Stomach (tissue), 9 donors: ENCODE measurements around the gene KDM5B. TPM values are rescaled to one million over a fixed set of nuclear protein-coding genes. Genes with fewer than 3 reads are reported as not detected.

ENCODE experiments used
- DNase-seq, 2 donors: peaks; one replicate each; pipeline versions ENCODE4 v3.0.0 to v3.0.0-alpha.2; 2013 to 2019
- H3K27ac ChIP-seq, 5 donors: fragments of 200-600 bp in 4 of 5; sonication (generic) in 4 of 5; one replicate each; pipeline ENCODE4 v1.5.1; 2013 to 2019; ENCODE audit warnings: mild to moderate bottlenecking in 1 of 5, moderate library complexity in 1 of 5
- H3K27me3 ChIP-seq, 3 donors: fragments of 200-600 bp; sonication (generic); one replicate each; pipeline ENCODE4 v1.5.1; 2017 to 2019; ENCODE audit warnings: mixed run types in 1 of 3
- H3K36me3 ChIP-seq, 4 donors: fragments of 200-600 bp; sonication (generic); 1 replicate in 3 of 4; 2 replicates in 1 of 4; pipeline ENCODE4 v1.5.1; 2016 to 2019
- H3K4me1 ChIP-seq, 4 donors: fragments of 200-600 bp; sonication (generic); one replicate each; pipeline ENCODE4 v1.5.1; 2016 to 2019
- H3K4me3 ChIP-seq, 4 donors: fragments of 200-600 bp; sonication (generic) in 3 of 4; one replicate each; pipeline ENCODE4 v1.5.1; 2016 to 2019; ENCODE audit warnings: mild to moderate bottlenecking in 1 of 4
- H3K9me3 ChIP-seq, 4 donors: fragments of 200-600 bp; sonication (generic); one replicate each; pipeline ENCODE4 v1.5.1; 2016 to 2019
- EP300 ChIP-seq: sonication (generic); formaldehyde crosslinking; IDR thresholded peaks from one replicate; pipeline ENCODE4 v1.6.1; 2017; ENCODE audit warnings: antibody characterized with exemption
- POLR2A ChIP-seq, 4 donors: fragments of 450-650 bp; IDR thresholded peaks; one replicate each; pipeline ENCODE4 v1.6.1; 2016; ENCODE audit warnings: antibody characterized with exemption in 4 of 4, control low read depth in 2 of 4, mild to moderate bottlenecking in 1 of 4, moderate library complexity in 1 of 4
- POLR2AphosphoS5 ChIP-seq, 3 donors: sonication (generic); formaldehyde crosslinking; IDR thresholded peaks; one replicate each; pipeline ENCODE4 v1.6.1; 2016; ENCODE audit warnings: antibody characterized with exemption in 3 of 3
- WGBS, 5 donors: extraction: QIAGEN DNeasy Blood & Tissue Kit in 3 of 5; methylation state at CpG; one replicate each; pipeline versions ENCODE4 v1.1.5 to v1.1.7; 2013 to 2018; 5-methylcytosine and 5-hydroxymethylcytosine counted together
- intact Hi-C: fragments of 100-400 bp; cut with DNase I; formaldehyde crosslinking; loops from one replicate; pipeline ENCODE4 v1.15.1; 2023; ENCODE audit warnings: low total_unique reads
- polyA plus RNA-seq, 3 donors: library from polyadenylated mRNA; stranded (reverse); fragments of 200-250 nt; gene quantifications; one replicate each; pipeline ENCODE4 v1.2.3, GENCODE V29; 2013
- total RNA-seq, 5 donors: library from RNA; depleted of rRNA; stranded (reverse); fragments of >200 nt; gene quantifications; one replicate each; pipeline versions ENCODE4 v1.1.0 to v1.2.3, GENCODE V29; 2014 to 2016
- TF ChIP-seq, protein P1 (sequence below), 7 experiments: fragments of 450-650 bp in 4 of 7; fragments of 200-600 bp in 3 of 7; sonication (generic) in 3 of 7; IDR thresholded peaks; one replicate each; pipeline ENCODE4 v1.5.1; 2016 to 2019; ENCODE audit warnings: antibody characterized with exemption in 7 of 7, control low read depth in 2 of 7, mild to moderate bottlenecking in 1 of 7
- donor health status: healthy with polysubstance abuse.
- donor health status: Bipolar disorder and iron deficiency.
- donor health status: healthy.

KDM5B gene
- total and polyA plus RNA-seq, 8 donors = 6.5 to 229 (median 52.8) TPM

DNA sequence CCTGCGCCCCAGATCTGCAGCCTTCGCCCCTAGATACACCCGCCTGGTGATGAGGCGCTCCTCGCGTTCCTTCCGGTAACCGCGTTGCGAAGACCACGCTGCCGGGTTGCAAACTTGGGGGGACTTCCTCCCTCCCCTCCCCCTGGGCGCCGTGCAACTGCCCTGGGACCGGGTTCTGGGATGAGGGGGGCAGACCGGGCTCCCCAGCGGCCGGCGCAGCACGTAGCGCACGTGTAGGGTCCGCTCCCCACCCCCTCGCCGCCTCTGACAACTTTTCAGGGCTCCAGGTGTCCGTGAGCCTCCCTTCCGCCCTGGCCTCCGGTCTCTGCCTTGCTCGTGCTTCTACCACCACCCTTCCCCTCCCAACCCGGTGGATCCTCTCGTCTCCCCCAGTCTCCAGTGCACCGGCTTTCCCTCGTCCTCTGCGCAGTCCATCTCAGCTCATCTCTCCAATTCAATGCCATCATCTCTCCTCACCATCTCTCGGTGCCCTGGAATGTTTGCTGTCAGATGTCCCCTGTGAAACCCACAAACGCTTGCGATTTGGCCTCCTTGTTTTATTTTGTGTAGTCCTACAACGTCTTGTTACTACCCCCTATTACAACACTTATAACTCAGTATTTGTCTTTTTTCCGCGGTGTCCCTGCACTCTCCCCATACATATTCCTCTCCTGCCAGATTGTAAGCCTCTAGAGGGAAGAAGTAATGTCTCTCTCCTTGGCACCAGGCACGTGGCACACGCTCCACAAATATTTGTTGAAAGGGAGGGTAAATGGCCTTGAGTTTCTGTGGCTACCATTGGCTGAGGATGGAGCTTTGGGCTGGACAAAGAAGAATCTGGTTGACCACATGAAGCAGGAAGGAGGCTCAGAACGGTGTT lies 3.3 kb upstream of the KDM5B start:
- intact Hi-C loops = no loop called here
- Histone ChIP-seq H3K4me3 (peak overlapping the region; percentile 66 to 86 (median 80)), H3K27ac (peak overlapping the region; percentile 71 to 89 (median 88)), H3K27me3 (no peaks in the 10 kb centered on the region), H3K36me3 (no peaks in the 10 kb centered on the region), H3K4me1 (peaks cover 9 to 43% (median 37%) of the 10 kb centered on the region in 4 donors), H3K9me3 (no peaks in the 10 kb centered on the region)
- TF ChIP-seq POLR2AphosphoS5 (IDR thresholded peaks at IDR 0.05) = no peak
- TF ChIP-seq, protein P1, sequence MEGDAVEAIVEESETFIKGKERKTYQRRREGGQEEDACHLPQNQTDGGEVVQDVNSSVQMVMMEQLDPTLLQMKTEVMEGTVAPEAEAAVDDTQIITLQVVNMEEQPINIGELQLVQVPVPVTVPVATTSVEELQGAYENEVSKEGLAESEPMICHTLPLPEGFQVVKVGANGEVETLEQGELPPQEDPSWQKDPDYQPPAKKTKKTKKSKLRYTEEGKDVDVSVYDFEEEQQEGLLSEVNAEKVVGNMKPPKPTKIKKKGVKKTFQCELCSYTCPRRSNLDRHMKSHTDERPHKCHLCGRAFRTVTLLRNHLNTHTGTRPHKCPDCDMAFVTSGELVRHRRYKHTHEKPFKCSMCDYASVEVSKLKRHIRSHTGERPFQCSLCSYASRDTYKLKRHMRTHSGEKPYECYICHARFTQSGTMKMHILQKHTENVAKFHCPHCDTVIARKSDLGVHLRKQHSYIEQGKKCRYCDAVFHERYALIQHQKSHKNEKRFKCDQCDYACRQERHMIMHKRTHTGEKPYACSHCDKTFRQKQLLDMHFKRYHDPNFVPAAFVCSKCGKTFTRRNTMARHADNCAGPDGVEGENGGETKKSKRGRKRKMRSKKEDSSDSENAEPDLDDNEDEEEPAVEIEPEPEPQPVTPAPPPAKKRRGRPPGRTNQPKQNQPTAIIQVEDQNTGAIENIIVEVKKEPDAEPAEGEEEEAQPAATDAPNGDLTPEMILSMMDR (IDR thresholded peaks at IDR 0.05) = no peak
- TF ChIP-seq EP300 = no peak
- no peak for TF ChIP-seq POLR2A (IDR thresholded peaks at IDR 0.05)
- DNase-seq = peak in 1 of 2 donors; percentile 76
- WGBS, 5 donors = 6 to 14% (median 8%) methylated on average over 28 to 43 of the region's 43 CpGs

DNA sequence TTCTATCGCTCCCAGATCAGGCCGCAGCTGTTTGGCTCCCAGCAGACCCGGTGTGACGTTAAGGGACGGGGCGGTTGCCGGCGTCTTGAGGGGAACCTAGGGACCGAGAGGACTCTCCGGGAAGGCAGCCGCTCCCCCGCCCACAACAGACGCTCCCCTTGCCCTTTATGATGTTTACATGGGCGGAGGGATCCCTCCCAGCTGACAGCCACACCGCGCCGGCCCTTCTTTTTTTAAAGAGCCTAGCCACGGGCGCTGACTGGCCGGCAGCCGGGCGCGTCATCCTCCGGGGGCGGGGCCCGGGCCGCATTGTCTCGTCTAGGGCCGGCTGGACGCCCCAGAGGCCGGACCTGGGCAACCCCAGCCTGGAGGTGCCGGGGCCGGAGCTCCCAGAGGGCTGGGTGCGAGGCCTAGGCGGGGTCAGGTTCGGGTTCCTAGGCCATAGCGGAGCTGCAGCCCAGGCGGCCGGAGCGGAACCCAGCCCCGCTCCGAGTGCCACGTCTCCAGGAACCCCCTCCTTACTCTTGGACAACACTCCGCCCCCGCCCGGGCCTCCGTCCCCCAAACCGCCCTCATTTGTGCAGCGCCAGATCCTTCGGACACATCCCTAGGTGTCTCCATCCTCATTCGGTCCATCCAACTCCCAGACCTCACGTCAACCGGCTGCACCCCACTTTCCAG lies 2.5 kb upstream of the KDM5B start, which contains the start of gene PCAT6:
TSS of gene PCAT6 (plus strand) at position 340 of the 681 bp plus-strand sequence.
- WGBS, 5 donors = 0 to 1% (median 0%) methylated on average over 38 to 53 of the region's 53 CpGs

DNA sequence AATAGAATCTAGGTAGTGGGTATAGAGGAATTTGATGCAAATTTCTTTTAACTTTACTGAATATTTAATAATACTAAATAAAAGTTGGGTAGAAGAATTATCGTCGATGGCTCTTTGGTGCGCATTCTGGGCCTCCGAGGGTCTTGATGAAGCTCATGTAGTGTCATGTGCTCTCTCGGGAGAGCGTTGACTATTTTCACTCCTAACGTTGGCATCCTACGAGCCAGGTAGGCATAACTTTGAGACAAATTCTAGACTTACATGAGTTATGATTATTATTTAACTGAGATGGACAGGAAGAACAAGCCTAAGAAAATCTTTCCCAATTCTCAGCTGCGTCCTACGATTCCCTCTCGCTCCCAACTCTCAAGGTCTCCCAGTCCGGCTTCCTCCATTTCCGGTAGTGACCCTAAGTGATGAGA lies 2.0 kb upstream of the KDM5B start:
- peak overlapping the region; percentile 66 to 86 (median 80) for H3K4me3 ChIP-seq
- H3K4me1 ChIP-seq = peaks cover 21 to 54% (median 48%) of the 10 kb centered on the region in 4 donors
- no peak for TF ChIP-seq EP300
- no peak for TF ChIP-seq POLR2AphosphoS5 (IDR thresholded peaks at IDR 0.05)
- TF ChIP-seq, protein P1 (IDR thresholded peaks at IDR 0.05) = no peak
- no peak for TF ChIP-seq POLR2A (IDR thresholded peaks at IDR 0.05)
- H3K9me3 ChIP-seq = no peaks in the 10 kb centered on the region
- H3K36me3 ChIP-seq = no peaks in the 10 kb centered on the region
- 3 to 8% (median 5%) methylated on average over 13 of the region's 13 CpGs for WGBS, 5 donors
- DNase-seq = no peak
- peak overlapping the region; percentile 71 to 89 (median 88) for H3K27ac ChIP-seq
- intact Hi-C loops = no loop called here
- H3K27me3 ChIP-seq = no peaks in the 10 kb centered on the region

More for the DNA sequence above, 2.5 kb upstream of the KDM5B start, which contains the start of gene PCAT6:
- Histone ChIP-seq H3K27me3 (no peaks in the 10 kb centered on the region), H3K36me3 (no peaks in the 10 kb centered on the region), H3K27ac (peak within 1 kb of the TSS; percentile 71 to 89 (median 88)), H3K4me3 (peak within 1 kb of the TSS; percentile 66 to 86 (median 80)), H3K4me1 (peaks cover 17 to 48% (median 45%) of the 10 kb centered on the region in 4 donors), H3K9me3 (no peaks in the 10 kb centered on the region)
- intact Hi-C loops = no loop called here
- DNase-seq = peak; percentile 97 to 98
- TF ChIP-seq EP300 (no peak), POLR2AphosphoS5 (IDR thresholded peaks at IDR 0.05) (peak; percentile 72 to 95 (median 86)), POLR2A (IDR thresholded peaks at IDR 0.05) (peak in 1 of 4 donors; percentile 35)
- TF ChIP-seq, protein P1 (IDR thresholded peaks at IDR 0.05) = no peak

DNA sequence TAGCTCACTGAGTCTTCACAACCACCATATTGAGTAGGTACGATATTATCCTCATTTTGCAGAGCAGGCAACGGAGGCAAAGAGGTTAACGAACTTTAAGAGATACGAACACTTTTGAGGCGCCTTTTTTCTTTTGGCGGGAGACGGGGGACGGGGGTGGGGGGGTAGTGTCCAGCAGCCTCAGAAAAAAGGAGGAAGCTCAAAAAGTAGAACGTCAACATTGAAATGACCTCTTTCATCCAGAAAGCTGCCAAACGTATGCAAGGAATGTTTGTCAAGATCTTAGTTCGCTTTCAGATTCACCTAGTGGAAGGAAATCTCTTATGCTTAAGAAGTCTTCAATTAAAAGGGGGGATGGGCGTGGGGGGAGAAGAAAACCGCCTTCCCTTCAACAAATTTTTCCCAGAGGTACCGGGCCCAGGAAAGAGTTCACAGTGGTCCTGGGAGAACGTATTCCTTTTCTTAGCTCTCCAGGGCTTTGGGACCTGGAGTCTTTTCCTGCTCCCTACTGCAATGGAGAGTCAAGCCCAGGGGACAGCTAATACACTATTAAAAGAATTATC lies 1.5 kb upstream of the KDM5B start:
- H3K4me3 ChIP-seq = peak overlapping the region; percentile 66 to 86 (median 80)
- no peaks in the 10 kb centered on the region for H3K27me3 ChIP-seq
- 54 to 70% (median 62%) methylated on average over 14 to 15 of the region's 15 CpGs for WGBS, 5 donors
- peaks cover 21 to 59% (median 50%) of the 10 kb centered on the region in 4 donors for H3K4me1 ChIP-seq
- intact Hi-C loops = no loop called here
- DNase-seq = no peak
- no peaks in the 10 kb centered on the region for H3K9me3 ChIP-seq
- TF ChIP-seq POLR2AphosphoS5 (IDR thresholded peaks at IDR 0.05) = no peak
- TF ChIP-seq EP300 = no peak
- TF ChIP-seq, protein P1 (IDR thresholded peaks at IDR 0.05) = no peak
- TF ChIP-seq POLR2A (IDR thresholded peaks at IDR 0.05) = no peak
- no peaks in the 10 kb centered on the region for H3K36me3 ChIP-seq
- peak overlapping the region in 4 of 5 donors; percentile 71 to 89 (median 88) for H3K27ac ChIP-seq
